OCI-LY7 (cell line): ENCODE results near the gene HELT. TPM values are rescaled to one million over a fixed set of nuclear protein-coding genes. Genes with fewer than 3 reads are reported as not detected.

Experiments
- Bru-seq: library from RNA; stranded (reverse); fragments of 400-500 nt; gene quantifications from one replicate; lab custom pipeline; 2021; lab: Mats Ljungman, UMichigan
- BruChase-seq, 2 experiments: library from RNA; stranded (reverse); fragments of 400-500 nt; gene quantifications; one replicate each; lab custom pipeline; 2021; lab: Mats Ljungman, UMichigan
- BruUV-seq: library from RNA; stranded (reverse); fragments of 400-500 nt; replicated peaks from 2 replicates; lab custom pipeline; 2021; lab: Mats Ljungman, UMichigan
- CTCF ChIA-PET: fragments of 300-600 bp; sonication (Branson Sonifier 250); formaldehyde crosslinking; loops from one replicate; lab custom pipeline; 2022; ENCODE audit warnings: antibody characterized with exemption; ENCODE audit not compliant: unreplicated experiment; lab: Charles Lee
- POLR2A ChIA-PET: fragments of 300-600 bp; sonication (Branson Sonifier 250); formaldehyde crosslinking; loops from one replicate; lab custom pipeline; 2022; ENCODE audit warnings: antibody characterized with exemption; lab: Charles Lee
- DNase-seq: peaks from one replicate; pipeline ENCODE4 v3.0.0-alpha.2; 2015; ENCODE audit warnings: low spot score
- H2AFZ ChIP-seq: fragments of 200-600 bp; sonication (generic), shearing (Covaris generic); 2 replicates; pipeline ENCODE4 v1.6.1; 2014; ENCODE audit warnings: mild to moderate bottlenecking, antibody characterized with exemption, low read length, moderate library complexity
- H3K27ac ChIP-seq: fragments of 200-600 bp; sonication (generic); 2 replicates; pipeline ENCODE4 v1.5.1; 2014; ENCODE audit warnings: mixed run types, low read depth, mild to moderate bottlenecking, moderate library complexity, low read length, inconsistent platforms; ENCODE audit not compliant: poor library complexity, severe bottlenecking
- H3K36me3 ChIP-seq: fragments of 200-600 bp; sonication (generic); 2 replicates; pipeline ENCODE4 v1.6.1; 2014; ENCODE audit warnings: mild to moderate bottlenecking, antibody characterized with exemption, low read length, moderate library complexity, mixed read lengths; ENCODE audit not compliant: insufficient read depth
- H3K4me1 ChIP-seq: fragments of 200-600 bp; sonication (generic); 2 replicates; pipeline ENCODE4 v1.5.1; 2014; ENCODE audit warnings: mild to moderate bottlenecking, low read length; ENCODE audit not compliant: insufficient read depth, poor library complexity, severe bottlenecking
- H3K4me2 ChIP-seq: fragments of 200-600 bp; sonication (generic); 2 replicates; pipeline ENCODE4 v1.6.1; 2014; ENCODE audit warnings: mild to moderate bottlenecking, low read length
- H3K4me3 ChIP-seq: fragments of 200-600 bp; sonication (generic); 2 replicates; pipeline ENCODE4 v1.5.1; 2014; ENCODE audit warnings: mild to moderate bottlenecking, low read depth, low read length; ENCODE audit not compliant: poor library complexity, severe bottlenecking
- H3K79me2 ChIP-seq: fragments of 200-600 bp; sonication (generic); 2 replicates; pipeline ENCODE4 v1.6.1; 2016; ENCODE audit warnings: low read depth, mild to moderate bottlenecking, low read length, moderate library complexity, mixed read lengths; ENCODE audit not compliant: insufficient read depth
- H3K9me2 ChIP-seq: fragments of 200-600 bp; sonication (generic); 2 replicates; pipeline ENCODE4 v1.6.1; 2016; ENCODE audit warnings: mild to moderate bottlenecking, low read length, mixed read lengths; ENCODE audit not compliant: insufficient read depth
- H3K9me3 ChIP-seq: fragments of 200-600 bp; sonication (generic); 2 replicates; pipeline ENCODE4 v1.6.1; 2014; ENCODE audit warnings: mild to moderate bottlenecking, mixed run types, low read length, mixed read lengths
- H4K20me1 ChIP-seq: fragments of 200-600 bp; sonication (generic); 2 replicates; pipeline ENCODE4 v1.6.1; 2014; ENCODE audit warnings: mild to moderate bottlenecking, antibody characterized with exemption, low read length, moderate library complexity, mixed read lengths; ENCODE audit not compliant: insufficient read depth
- CTCF ChIP-seq: fragments of 200-600 bp; sonication (generic); conservative IDR thresholded peaks from 2 replicates; pipeline ENCODE4 v1.5.1; 2014; ENCODE audit warnings: mild to moderate bottlenecking, antibody characterized with exemption, low read length, moderate library complexity, mixed read lengths
- EZH2phosphoT487 ChIP-seq: fragments of 200-600 bp; sonication (generic); IDR thresholded peaks from 2 replicates; pipeline ENCODE4 v1.6.1; 2018; ENCODE audit warnings: low read depth, borderline replicate concordance, mild to moderate bottlenecking, mixed run types, antibody characterized with exemption, low read length, moderate library complexity, mixed read lengths
- intact Hi-C: fragments of 100-400 bp; cut with micrococcal nuclease; formaldehyde crosslinking; loops from one replicate; pipeline ENCODE4 v1.10.0; 2022; ENCODE audit not compliant: unreplicated experiment
- long read RNA-seq: library from polyadenylated mRNA; stranded (forward); transcript quantifications from one replicate; pipeline ENCODE4 v2.0.0, GENCODE V29; 2022
- total RNA-seq, 2 experiments: library from RNA; depleted of rRNA in 1 of 2; stranded (reverse); fragments of >200 nt in 1 of 2; shearing (Covaris generic) in 1 of 2; gene quantifications; 2 replicates each; pipeline ENCODE4 v1.2.3, GENCODE V29; 2014 to 2022

HELT gene
- not detected in 2 replicates for total RNA-seq (2014; rRNA removed; shearing (Covaris generic))
- not detected in 2 replicates for total RNA-seq (2022)
- Bru-seq, nascent RNA, result not detected
- not detected for BruChase-seq, experiment 1, labeled RNA remaining after a 6-hour chase
- BruChase-seq, experiment 2, labeled RNA remaining after a 2-hour chase, result not detected
- long read RNA-seq, result 0 reads

GRCh38 chr4:185017964-185018772, at the start of gene HELT:
HELT (plus strand) TSS chr4:185018490; CDS start chr4:185018929, 439 bp downstream.
- no peak for TF ChIP-seq CTCF
- TF ChIP-seq EZH2phosphoT487, result no peak
- no TSS peak for BruUV-seq

GRCh38 chr4:184968784-184969201, 49.5 kb upstream of the HELT start:
- no peaks in the 10 kb centered on the region for H3K4me1 ChIP-seq
- H2AFZ ChIP-seq, result no peak overlapping the region
- H3K9me2 ChIP-seq, result no peaks in the 10 kb centered on the region
- no peak for DNase-seq
- no peaks in the 10 kb centered on the region for H3K9me3 ChIP-seq
- intact Hi-C loops, result no loop called here
- BruUV-seq, result no TSS peak
- no peak overlapping the region for H3K27ac ChIP-seq
- H3K79me2 ChIP-seq, result no peaks in the 10 kb centered on the region
- H3K4me2 ChIP-seq, result no peak overlapping the region
- ChIA-PET CTCF (no interaction called here), POLR2A (no interaction called here)
- H4K20me1 ChIP-seq, result no peaks in the 10 kb centered on the region
- H3K4me3 ChIP-seq, result no peak overlapping the region
- no peaks in the 10 kb centered on the region for H3K36me3 ChIP-seq
- TF ChIP-seq EZH2phosphoT487 (no peak), CTCF (no peak)

More at GRCh38 chr4:185017964-185018772, at the start of gene HELT:
- Histone ChIP-seq H3K9me3 (no peaks in the 10 kb centered on the region), H3K27ac (no peak within 1 kb of the TSS), H3K4me2 (no peak within 1 kb of the TSS), H2AFZ (no peak within 1 kb of the TSS), H4K20me1 (no peaks in the 10 kb centered on the region), H3K9me2 (no peaks in the 10 kb centered on the region), H3K4me3 (no peak within 1 kb of the TSS), H3K36me3 (no peaks in the 10 kb centered on the region), H3K4me1 (no peaks in the 10 kb centered on the region), H3K79me2 (no peaks in the 10 kb centered on the region)
- intact Hi-C loops, result no loop called here
- ChIA-PET POLR2A (no interaction called here), CTCF (no interaction called here)
- DNase-seq, result no peak

GRCh38 chr4:184969610-184970009, 48.7 kb upstream of the HELT start:
- H2AFZ ChIP-seq, result no peak overlapping the region
- intact Hi-C loops, result no loop called here
- no peaks in the 10 kb centered on the region for H3K9me3 ChIP-seq
- no peaks in the 10 kb centered on the region for H3K9me2 ChIP-seq
- no peaks in the 10 kb centered on the region for H4K20me1 ChIP-seq
- BruUV-seq, result no TSS peak
- no peak for TF ChIP-seq CTCF
- no peak for TF ChIP-seq EZH2phosphoT487
- no peak overlapping the region for H3K4me2 ChIP-seq
- POLR2A ChIA-PET, result no interaction called here
- H3K4me3 ChIP-seq, result no peak overlapping the region
- DNase-seq, result no peak
- H3K4me1 ChIP-seq, result no peaks in the 10 kb centered on the region
- H3K27ac ChIP-seq, result no peak overlapping the region
- CTCF ChIA-PET, result no interaction called here
- H3K36me3 ChIP-seq, result no peaks in the 10 kb centered on the region
- H3K79me2 ChIP-seq, result no peaks in the 10 kb centered on the region
